ENCODE results near the gene CMTM3. TPM values are rescaled to one million over a fixed set of nuclear protein-coding genes. Genes with fewer than 3 reads are reported as not detected.

The CMTM3 gene
- total RNA-seq, 1 experiment from 2014 or later: 12.8 TPM

DNA sequence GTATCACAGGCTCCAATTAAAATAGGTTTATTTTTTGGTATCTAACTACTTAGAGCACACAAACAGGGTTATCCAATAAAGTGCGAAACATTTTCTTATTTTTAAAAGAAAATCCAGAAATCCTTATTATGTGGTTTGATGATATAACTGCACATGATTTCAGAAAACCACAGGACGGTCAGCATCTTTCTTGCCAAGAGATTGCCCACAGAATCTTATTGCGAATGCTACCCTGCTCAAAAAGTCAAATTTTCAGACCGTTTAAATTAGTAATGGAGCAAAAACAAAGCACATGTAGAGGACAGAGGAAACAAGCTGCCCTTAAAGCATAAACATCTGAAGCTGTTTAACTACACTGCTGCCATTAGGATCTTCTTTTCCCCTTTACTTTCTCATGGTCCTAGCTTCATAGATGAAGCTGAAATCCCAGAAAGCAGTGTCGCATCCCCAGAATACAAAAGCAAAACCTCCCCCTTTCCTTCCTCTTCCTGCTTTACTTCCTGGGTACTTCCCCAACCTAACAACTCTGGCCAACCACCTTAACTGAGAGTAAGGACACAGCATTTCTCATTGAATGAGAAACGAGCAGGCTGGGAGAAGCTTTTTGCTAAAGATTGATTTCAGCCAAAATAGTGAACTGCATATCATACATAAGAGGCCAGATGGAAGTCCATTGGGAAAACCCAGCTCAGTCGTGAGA, 48.3 kb downstream of the CMTM3 start:
- no peak overlapping the region for H3K4me2 ChIP-seq (ENCODE audit: low read length)
- ChIA-PET POLR2A (no interaction called here), RAD21 (ENCODE audit: low non-redundant PET in 1 of 2, low total read pairs in 2 of 2, uncharacterized antibody in 2 of 2, unreplicated experiment in 2 of 2) (no interaction called here), CTCF (interaction anchor here (0.8 to 1.6 kb wide), 2 partner anchors 10 to 75 kb away, joined by 3 to 8 read pairs; no protein-coding TSS in a partner anchor)
- H3K9me3 ChIP-seq (ENCODE audit: control insufficient read depth in 1 of 2, insufficient read depth in 1 of 2, low read depth in 1 of 2, low read length in 2 of 2): no peaks in the 10 kb centered on the region
- H3K4me3 ChIP-seq (replicated peaks in 1 of 2; ENCODE audit: low read depth in 1 of 2, low read length in 2 of 2): no peak overlapping the region
- peaks cover 0 to 8% of the 10 kb centered on the region in 2 experiments; a peak in 3 of 4 replicates for H3K4me1 ChIP-seq (ENCODE audit: control insufficient read depth in 1 of 2, insufficient read depth in 2 of 2, low read length in 2 of 2)
- no TSS peak for BruUV-seq (replicated peaks)
- H3K36me3 ChIP-seq (ENCODE audit: control insufficient read depth in 1 of 2, insufficient read depth in 2 of 2, low read length in 2 of 2): no peaks in the 10 kb centered on the region
- H3K27me3 ChIP-seq (ENCODE audit: insufficient read depth, low read length): no peaks in the 10 kb centered on the region
- H3K9me2 ChIP-seq (ENCODE audit: insufficient read depth): no peaks in the 10 kb centered on the region
- no peak for ATAC-seq
- H4K20me1 ChIP-seq (ENCODE audit: insufficient read depth): no peaks in the 10 kb centered on the region
- peaks cover 50% of the 10 kb centered on the region for H3K79me2 ChIP-seq (ENCODE audit: insufficient read depth, low read length)
- no peak overlapping the region for H2AFZ ChIP-seq (ENCODE audit: low read depth, low read length, poor library complexity, severe bottlenecking)
- H3K9ac ChIP-seq (ENCODE audit: low read length): no peak overlapping the region
- TF ChIP-seq YY1 (IDR thresholded peaks at IDR 0.05; ENCODE audit: extremely low read depth, insufficient replicate concordance, low read depth, low read length) (no peak), ZFX (IDR thresholded peaks at IDR 0.05) (no peak), TCF7L2 (IDR thresholded peaks at IDR 0.05; ENCODE audit: borderline replicate concordance, extremely low read depth, insufficient read depth, insufficient read length) (no peak), JUND (IDR thresholded peaks at IDR 0.05) (no peak), FOSL1 (IDR thresholded peaks at IDR 0.05; ENCODE audit: low read depth) (no peak), POLR2AphosphoS5 (IDR thresholded peaks at IDR 0.05; ENCODE audit: low read depth, low read length) (no peak), CBX3 (IDR thresholded peaks at IDR 0.05; ENCODE audit: low read depth) (no peak), EGR1 (IDR thresholded peaks at IDR 0.05; ENCODE audit: low read depth) (no peak), CEBPB (IDR thresholded peaks at IDR 0.05; ENCODE audit: low read depth) (no peak)
- TF ChIP-seq, protein P1, sequence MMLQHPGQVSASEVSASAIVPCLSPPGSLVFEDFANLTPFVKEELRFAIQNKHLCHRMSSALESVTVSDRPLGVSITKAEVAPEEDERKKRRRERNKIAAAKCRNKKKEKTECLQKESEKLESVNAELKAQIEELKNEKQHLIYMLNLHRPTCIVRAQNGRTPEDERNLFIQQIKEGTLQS (IDR thresholded peaks at IDR 0.05): no peak
- TF ChIP-seq, protein P2, sequence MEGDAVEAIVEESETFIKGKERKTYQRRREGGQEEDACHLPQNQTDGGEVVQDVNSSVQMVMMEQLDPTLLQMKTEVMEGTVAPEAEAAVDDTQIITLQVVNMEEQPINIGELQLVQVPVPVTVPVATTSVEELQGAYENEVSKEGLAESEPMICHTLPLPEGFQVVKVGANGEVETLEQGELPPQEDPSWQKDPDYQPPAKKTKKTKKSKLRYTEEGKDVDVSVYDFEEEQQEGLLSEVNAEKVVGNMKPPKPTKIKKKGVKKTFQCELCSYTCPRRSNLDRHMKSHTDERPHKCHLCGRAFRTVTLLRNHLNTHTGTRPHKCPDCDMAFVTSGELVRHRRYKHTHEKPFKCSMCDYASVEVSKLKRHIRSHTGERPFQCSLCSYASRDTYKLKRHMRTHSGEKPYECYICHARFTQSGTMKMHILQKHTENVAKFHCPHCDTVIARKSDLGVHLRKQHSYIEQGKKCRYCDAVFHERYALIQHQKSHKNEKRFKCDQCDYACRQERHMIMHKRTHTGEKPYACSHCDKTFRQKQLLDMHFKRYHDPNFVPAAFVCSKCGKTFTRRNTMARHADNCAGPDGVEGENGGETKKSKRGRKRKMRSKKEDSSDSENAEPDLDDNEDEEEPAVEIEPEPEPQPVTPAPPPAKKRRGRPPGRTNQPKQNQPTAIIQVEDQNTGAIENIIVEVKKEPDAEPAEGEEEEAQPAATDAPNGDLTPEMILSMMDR (IDR thresholded peaks at IDR 0.05 in 2 of 3, conservative IDR thresholded peaks at IDR 0.05 in 1 of 3; ENCODE audit: borderline replicate concordance in 1 of 3, insufficient read depth in 1 of 3, low read depth in 2 of 3, low read length in 2 of 3): no peak
- intact Hi-C loops (cut with micrococcal nuclease): no loop called here
- H3K27ac ChIP-seq (ENCODE audit: low read depth, low read length): no peak overlapping the region
- DNase-seq (ENCODE audit: low read depth, low spot score): no peak

Data from HCT116 (cell line).